OCI-LY7 (cell line): Measurements from ENCODE around the gene PCAT6. TPM values are rescaled to one million over a fixed set of nuclear protein-coding genes. Genes with fewer than 3 reads are reported as not detected.

ENCODE experiments used
- Bru-seq: library from RNA; stranded (reverse); fragments of 400-500 nt; gene quantifications from one replicate; lab custom pipeline; 2021; lab: Mats Ljungman, UMichigan
- BruChase-seq, 2 experiments: library from RNA; stranded (reverse); fragments of 400-500 nt; gene quantifications; one replicate each; lab custom pipeline; 2021; lab: Mats Ljungman, UMichigan
- BruUV-seq: library from RNA; stranded (reverse); fragments of 400-500 nt; replicated peaks from 2 replicates; lab custom pipeline; 2021; lab: Mats Ljungman, UMichigan
- CTCF ChIA-PET: fragments of 300-600 bp; sonication (Branson Sonifier 250); formaldehyde crosslinking; loops from one replicate; lab custom pipeline; 2022; ENCODE audit warnings: antibody characterized with exemption; ENCODE audit not compliant: unreplicated experiment; lab: Charles Lee
- POLR2A ChIA-PET: fragments of 300-600 bp; sonication (Branson Sonifier 250); formaldehyde crosslinking; loops from one replicate; lab custom pipeline; 2022; ENCODE audit warnings: antibody characterized with exemption; lab: Charles Lee
- DNase-seq: peaks from one replicate; pipeline ENCODE4 v3.0.0-alpha.2; 2015; ENCODE audit warnings: low spot score
- H2AFZ ChIP-seq: fragments of 200-600 bp; sonication (generic), shearing (Covaris generic); 2 replicates; pipeline ENCODE4 v1.6.1; 2014; ENCODE audit warnings: mild to moderate bottlenecking, antibody characterized with exemption, low read length, moderate library complexity
- H3K27ac ChIP-seq: fragments of 200-600 bp; sonication (generic); 2 replicates; pipeline ENCODE4 v1.5.1; 2014; ENCODE audit warnings: mixed run types, low read depth, mild to moderate bottlenecking, moderate library complexity, low read length, inconsistent platforms; ENCODE audit not compliant: poor library complexity, severe bottlenecking
- H3K36me3 ChIP-seq: fragments of 200-600 bp; sonication (generic); 2 replicates; pipeline ENCODE4 v1.6.1; 2014; ENCODE audit warnings: mild to moderate bottlenecking, antibody characterized with exemption, low read length, moderate library complexity, mixed read lengths; ENCODE audit not compliant: insufficient read depth
- H3K4me1 ChIP-seq: fragments of 200-600 bp; sonication (generic); 2 replicates; pipeline ENCODE4 v1.5.1; 2014; ENCODE audit warnings: mild to moderate bottlenecking, low read length; ENCODE audit not compliant: insufficient read depth, poor library complexity, severe bottlenecking
- H3K4me2 ChIP-seq: fragments of 200-600 bp; sonication (generic); 2 replicates; pipeline ENCODE4 v1.6.1; 2014; ENCODE audit warnings: mild to moderate bottlenecking, low read length
- H3K4me3 ChIP-seq: fragments of 200-600 bp; sonication (generic); 2 replicates; pipeline ENCODE4 v1.5.1; 2014; ENCODE audit warnings: mild to moderate bottlenecking, low read depth, low read length; ENCODE audit not compliant: poor library complexity, severe bottlenecking
- H3K79me2 ChIP-seq: fragments of 200-600 bp; sonication (generic); 2 replicates; pipeline ENCODE4 v1.6.1; 2016; ENCODE audit warnings: low read depth, mild to moderate bottlenecking, low read length, moderate library complexity, mixed read lengths; ENCODE audit not compliant: insufficient read depth
- H3K9me2 ChIP-seq: fragments of 200-600 bp; sonication (generic); 2 replicates; pipeline ENCODE4 v1.6.1; 2016; ENCODE audit warnings: mild to moderate bottlenecking, low read length, mixed read lengths; ENCODE audit not compliant: insufficient read depth
- H3K9me3 ChIP-seq: fragments of 200-600 bp; sonication (generic); 2 replicates; pipeline ENCODE4 v1.6.1; 2014; ENCODE audit warnings: mild to moderate bottlenecking, mixed run types, low read length, mixed read lengths
- H4K20me1 ChIP-seq: fragments of 200-600 bp; sonication (generic); 2 replicates; pipeline ENCODE4 v1.6.1; 2014; ENCODE audit warnings: mild to moderate bottlenecking, antibody characterized with exemption, low read length, moderate library complexity, mixed read lengths; ENCODE audit not compliant: insufficient read depth
- CTCF ChIP-seq: fragments of 200-600 bp; sonication (generic); conservative IDR thresholded peaks from 2 replicates; pipeline ENCODE4 v1.5.1; 2014; ENCODE audit warnings: mild to moderate bottlenecking, antibody characterized with exemption, low read length, moderate library complexity, mixed read lengths
- EZH2phosphoT487 ChIP-seq: fragments of 200-600 bp; sonication (generic); IDR thresholded peaks from 2 replicates; pipeline ENCODE4 v1.6.1; 2018; ENCODE audit warnings: low read depth, borderline replicate concordance, mild to moderate bottlenecking, mixed run types, antibody characterized with exemption, low read length, moderate library complexity, mixed read lengths
- intact Hi-C: fragments of 100-400 bp; cut with micrococcal nuclease; formaldehyde crosslinking; loops from one replicate; pipeline ENCODE4 v1.10.0; 2022; ENCODE audit not compliant: unreplicated experiment
- long read RNA-seq: library from polyadenylated mRNA; stranded (forward); transcript quantifications from one replicate; pipeline ENCODE4 v2.0.0, GENCODE V29; 2022
- total RNA-seq, 2 experiments: library from RNA; depleted of rRNA in 1 of 2; stranded (reverse); fragments of >200 nt in 1 of 2; shearing (Covaris generic) in 1 of 2; gene quantifications; 2 replicates each; pipeline ENCODE4 v1.2.3, GENCODE V29; 2014 to 2022

Gene PCAT6
- not detected in 2 replicates for total RNA-seq (2014; rRNA removed; shearing (Covaris generic))
- total RNA-seq (2022) = not detected in 2 replicates
- Bru-seq, nascent RNA = not detected
- BruChase-seq, experiment 1, labeled RNA remaining after a 6-hour chase = not detected
- BruChase-seq, experiment 2, labeled RNA remaining after a 2-hour chase = not detected
- long read RNA-seq = 0 reads

GRCh38 chr1:202810615-202811295 lies at the start of gene PCAT6:
PCAT6 (plus strand) TSS chr1:202810954.
- intact Hi-C loops = no loop called here
- H3K4me3 ChIP-seq = peak within 1 kb of the TSS; percentile 16

GRCh38 chr1:202762019-202762418 lies 48.7 kb upstream of the PCAT6 start:
- Histone ChIP-seq H3K9me2 (no peaks in the 10 kb centered on the region), H4K20me1 (no peaks in the 10 kb centered on the region), H3K36me3 (no peaks in the 10 kb centered on the region), H3K4me2 (no peak overlapping the region), H3K4me3 (no peak overlapping the region), H3K4me1 (no peaks in the 10 kb centered on the region), H3K79me2 (no peaks in the 10 kb centered on the region), H3K9me3 (no peaks in the 10 kb centered on the region), H3K27ac (no peak overlapping the region), H2AFZ (no peak overlapping the region)
- TF ChIP-seq CTCF = no peak
- TF ChIP-seq EZH2phosphoT487 = no peak
- ChIA-PET POLR2A (interaction anchor here (0.6 kb wide), 1 partner anchor 728 kb away, joined by 3 read pairs; no protein-coding TSS in a partner anchor), CTCF (no interaction called here)
- intact Hi-C loops = no loop called here
- BruUV-seq = no TSS peak
- DNase-seq = no peak

More at GRCh38 chr1:202810615-202811295, at the start of gene PCAT6:
- peak; percentile 29 for DNase-seq
- Histone ChIP-seq H4K20me1 (no peaks in the 10 kb centered on the region), H3K9me3 (no peaks in the 10 kb centered on the region), H3K79me2 (no peaks in the 10 kb centered on the region), H3K36me3 (no peaks in the 10 kb centered on the region), H3K27ac (no peak within 1 kb of the TSS), H3K9me2 (no peaks in the 10 kb centered on the region), H2AFZ (no peak within 1 kb of the TSS), H3K4me1 (no peaks in the 10 kb centered on the region), H3K4me2 (peak within 1 kb of the TSS; percentile 71; the same call in 1 of the 2 replicates)
- CTCF ChIA-PET = interaction anchor here (1.1 kb wide), 1 partner anchor 1388 kb away, joined by 3 read pairs; no protein-coding TSS in a partner anchor
- TF ChIP-seq CTCF (no peak), EZH2phosphoT487 (no peak)
- POLR2A ChIA-PET = interaction anchor here (1.0 kb wide), 1 partner anchor 19 kb away, joined by 5 read pairs; no protein-coding TSS in a partner anchor
- no TSS peak for BruUV-seq
